NB4 (cell line): ENCODE results near the gene CD226.
A peak's percentile ranks its signal among the peaks of the same experiment; 100 is the strongest.

Experiments used
- DNase-seq: peaks from one replicate; pipeline ENCODE4 v3.0.0; 2010; ENCODE audit warnings: low read depth
- H3K4me3 ChIP-seq: one replicate; pipeline ENCODE4 v1.5.1; 2011; ENCODE audit warnings: mild to moderate bottlenecking, low read depth, low read length, moderate library complexity
- MYC ChIP-seq: IDR thresholded peaks from 2 replicates; pipeline ENCODE4 v1.6.1; 2011; ENCODE audit warnings: low read depth, low read length
- POLR2A ChIP-seq: IDR thresholded peaks from 2 replicates; pipeline ENCODE4 v1.6.1; 2011; ENCODE audit warnings: mild to moderate bottlenecking; ENCODE audit not compliant: insufficient read length; ENCODE audit errors: extremely low read depth
- TF ChIP-seq, protein P1 (sequence below): IDR thresholded peaks from one replicate; pipeline ENCODE4 v1.5.1; 2012; ENCODE audit warnings: low read depth, low read length
- TF ChIP-seq, protein P2 (sequence below): IDR thresholded peaks from 2 replicates; pipeline ENCODE4 v1.6.1; 2011; ENCODE audit warnings: low read depth, low read length

CD226 gene

DNA sequence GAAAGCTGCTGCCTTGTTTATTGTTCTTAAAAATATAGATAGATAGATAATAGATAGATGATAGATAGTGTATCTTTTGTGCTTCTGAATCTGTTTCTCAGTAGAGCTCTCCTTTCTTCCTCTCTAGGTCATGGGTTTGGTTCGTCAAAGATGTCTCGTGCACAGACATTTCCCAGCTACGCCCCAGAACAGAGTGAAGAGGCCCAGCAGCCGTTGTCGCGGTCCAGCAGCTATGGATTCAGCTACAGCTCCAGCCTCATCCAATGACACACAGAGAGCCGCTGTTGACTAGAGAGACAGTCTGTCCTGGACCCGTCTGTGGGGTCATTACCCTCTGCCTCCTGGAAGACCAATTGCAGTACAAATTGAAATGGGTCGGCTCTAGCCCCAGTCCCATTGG, 106.6 kb downstream of the CD226 start:
- no peak for DNase-seq
- TF ChIP-seq POLR2A (no peak), MYC (no peak)
- TF ChIP-seq, protein P1, sequence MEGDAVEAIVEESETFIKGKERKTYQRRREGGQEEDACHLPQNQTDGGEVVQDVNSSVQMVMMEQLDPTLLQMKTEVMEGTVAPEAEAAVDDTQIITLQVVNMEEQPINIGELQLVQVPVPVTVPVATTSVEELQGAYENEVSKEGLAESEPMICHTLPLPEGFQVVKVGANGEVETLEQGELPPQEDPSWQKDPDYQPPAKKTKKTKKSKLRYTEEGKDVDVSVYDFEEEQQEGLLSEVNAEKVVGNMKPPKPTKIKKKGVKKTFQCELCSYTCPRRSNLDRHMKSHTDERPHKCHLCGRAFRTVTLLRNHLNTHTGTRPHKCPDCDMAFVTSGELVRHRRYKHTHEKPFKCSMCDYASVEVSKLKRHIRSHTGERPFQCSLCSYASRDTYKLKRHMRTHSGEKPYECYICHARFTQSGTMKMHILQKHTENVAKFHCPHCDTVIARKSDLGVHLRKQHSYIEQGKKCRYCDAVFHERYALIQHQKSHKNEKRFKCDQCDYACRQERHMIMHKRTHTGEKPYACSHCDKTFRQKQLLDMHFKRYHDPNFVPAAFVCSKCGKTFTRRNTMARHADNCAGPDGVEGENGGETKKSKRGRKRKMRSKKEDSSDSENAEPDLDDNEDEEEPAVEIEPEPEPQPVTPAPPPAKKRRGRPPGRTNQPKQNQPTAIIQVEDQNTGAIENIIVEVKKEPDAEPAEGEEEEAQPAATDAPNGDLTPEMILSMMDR, result no peak
- TF ChIP-seq, protein P2, sequence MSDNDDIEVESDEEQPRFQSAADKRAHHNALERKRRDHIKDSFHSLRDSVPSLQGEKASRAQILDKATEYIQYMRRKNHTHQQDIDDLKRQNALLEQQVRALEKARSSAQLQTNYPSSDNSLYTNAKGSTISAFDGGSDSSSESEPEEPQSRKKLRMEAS, result no peak
- H3K4me3 ChIP-seq, result no peak overlapping the region

DNA sequence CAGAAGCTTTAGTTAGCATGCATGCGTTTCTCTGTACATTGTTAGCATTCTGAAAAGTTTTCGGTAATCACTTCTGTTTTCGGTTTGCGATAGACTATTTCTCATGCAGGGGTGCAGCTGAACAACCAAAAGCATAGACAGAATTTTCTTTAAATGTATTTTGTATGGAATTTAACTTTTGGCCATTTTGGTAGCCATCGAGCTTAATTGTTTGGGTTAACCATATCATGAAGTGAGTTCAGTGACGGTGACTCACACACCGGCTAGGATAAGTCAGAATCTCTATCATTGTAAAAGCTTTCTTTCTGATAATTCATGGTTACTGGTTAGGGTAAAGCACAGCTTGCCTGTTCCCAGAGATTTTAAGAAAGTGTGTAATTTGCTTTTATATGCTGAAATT, 107.2 kb downstream of the CD226 start:
- DNase-seq, result no peak
- H3K4me3 ChIP-seq, result no peak overlapping the region
- TF ChIP-seq POLR2A, result no peak
- TF ChIP-seq MYC, result no peak
- TF ChIP-seq, protein P2, result no peak
- TF ChIP-seq, protein P1, result no peak

DNA sequence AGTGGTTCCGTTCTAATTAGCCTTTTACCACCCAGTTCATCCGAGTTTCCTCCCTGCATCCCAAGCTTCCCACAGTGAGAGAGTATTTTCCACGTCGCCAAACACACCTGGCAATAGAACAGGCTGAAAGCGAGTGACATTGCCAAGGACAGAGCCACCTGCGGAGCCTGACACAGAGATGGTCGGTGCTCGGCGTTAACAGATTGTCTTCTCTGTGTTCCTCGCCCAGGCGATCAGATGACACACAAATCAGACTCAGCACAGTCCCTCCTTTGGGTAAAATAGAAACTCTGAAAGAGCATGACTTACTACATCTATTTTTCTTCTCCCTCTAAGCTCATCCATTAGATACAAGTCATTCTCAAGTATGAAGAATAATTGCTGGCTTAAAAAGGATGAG, 107.7 kb downstream of the CD226 start:
- no peak for DNase-seq
- TF ChIP-seq MYC (no peak), POLR2A (no peak)
- TF ChIP-seq, protein P1, result no peak
- TF ChIP-seq, protein P2, result no peak
- H3K4me3 ChIP-seq, result no peak overlapping the region

DNA sequence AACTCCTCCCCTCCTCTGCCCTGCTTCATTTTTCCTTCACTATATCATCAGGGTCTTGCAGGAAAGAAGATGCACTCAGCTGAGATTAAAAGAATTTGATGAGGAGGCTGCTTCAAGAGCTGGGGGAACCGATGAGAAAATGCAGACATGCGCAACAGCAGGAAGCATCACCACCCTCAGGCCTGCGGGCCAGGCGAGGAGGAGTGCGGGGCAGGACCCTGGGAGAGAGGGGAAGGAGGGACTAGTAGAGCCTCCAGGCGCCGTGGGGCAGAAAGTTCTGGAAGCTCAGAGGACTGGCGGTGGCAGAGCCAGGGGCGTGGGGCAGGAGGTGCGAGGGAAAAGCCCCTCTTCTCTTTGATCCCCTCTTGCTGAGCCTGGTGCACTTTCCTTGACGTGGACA, 108.2 kb downstream of the CD226 start:
- DNase-seq, result no peak
- no peak for TF ChIP-seq MYC
- TF ChIP-seq, protein P2, result no peak
- TF ChIP-seq POLR2A, result no peak
- TF ChIP-seq, protein P1, result no peak
- no peak overlapping the region for H3K4me3 ChIP-seq

DNA sequence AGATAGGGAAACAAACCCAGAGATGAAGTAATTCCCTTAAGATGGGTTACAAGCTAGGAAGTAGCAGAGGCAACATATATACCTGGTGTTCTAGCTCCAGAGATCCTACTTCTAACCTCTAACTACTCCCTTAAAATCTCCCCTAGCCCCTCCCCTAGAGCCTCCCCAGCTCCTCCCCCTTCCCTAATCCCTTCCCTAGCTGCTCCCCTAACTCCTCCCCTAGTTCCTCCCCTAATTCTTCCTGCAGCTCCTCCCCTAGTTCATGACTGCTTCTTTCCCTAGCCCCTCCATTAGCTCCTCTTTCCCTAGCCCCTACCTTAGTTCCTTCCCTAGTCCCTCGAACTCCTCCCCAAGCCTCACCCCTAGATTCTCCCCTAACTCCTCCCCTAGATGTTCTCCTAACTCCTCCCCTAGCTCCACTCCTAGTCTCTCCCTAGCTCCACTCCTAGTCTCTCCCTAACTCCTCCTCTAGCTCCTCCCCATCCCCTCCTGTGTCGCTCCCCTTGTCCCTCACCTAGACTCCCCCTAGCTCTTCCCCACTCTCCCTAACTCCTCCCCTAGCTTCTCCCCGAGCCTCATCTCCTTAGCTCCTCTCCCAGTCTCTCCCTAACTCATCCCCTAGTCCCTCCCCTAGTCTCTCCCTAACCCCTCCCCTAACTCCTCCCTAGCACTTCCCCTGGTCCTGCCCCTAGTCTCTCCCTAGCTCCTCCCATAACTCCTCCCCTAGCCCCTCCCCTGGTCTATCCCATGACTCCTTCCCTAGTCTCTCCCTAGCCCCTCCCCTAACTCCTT, 108.9 kb downstream of the CD226 start:
- H3K4me3 ChIP-seq, result no peak overlapping the region
- TF ChIP-seq, protein P1, result no peak
- TF ChIP-seq POLR2A (no peak), MYC (no peak)
- TF ChIP-seq, protein P2, result no peak
- peak; percentile 61 for DNase-seq
